HG03558 (cell line): Measurements from ENCODE around the gene OR51D1.

Experiments used
- ATAC-seq: cut with Tn5 transposase; IDR thresholded peaks from one replicate; pipeline ENCODE4 v1.9.1; 2021; ENCODE audit warnings: moderate number of reproducible peaks; ENCODE audit not compliant: unreplicated experiment; ENCODE audit errors: extremely low read depth

Gene OR51D1

DNA sequence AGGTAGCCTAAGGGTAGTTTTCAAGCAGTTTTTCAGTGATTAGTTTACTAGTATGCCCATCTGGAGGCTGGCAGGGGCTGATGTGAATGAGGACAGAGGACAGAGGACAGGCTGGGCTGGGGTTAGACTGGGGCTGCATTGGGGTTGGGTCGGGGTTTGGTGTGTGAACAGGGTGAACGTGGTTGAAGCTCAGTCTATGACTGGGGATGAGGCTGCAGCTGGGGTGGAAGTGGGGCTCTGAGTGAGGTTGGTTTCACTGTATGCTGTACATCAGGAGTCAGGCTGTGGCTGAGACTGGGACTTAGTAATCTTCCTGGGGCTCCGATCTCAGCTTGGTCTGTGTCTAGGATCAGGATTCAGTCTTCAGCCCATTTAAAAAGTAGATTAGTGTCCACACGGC, 7.0 kb downstream of the OR51D1 start:
- ATAC-seq = no peak

DNA sequence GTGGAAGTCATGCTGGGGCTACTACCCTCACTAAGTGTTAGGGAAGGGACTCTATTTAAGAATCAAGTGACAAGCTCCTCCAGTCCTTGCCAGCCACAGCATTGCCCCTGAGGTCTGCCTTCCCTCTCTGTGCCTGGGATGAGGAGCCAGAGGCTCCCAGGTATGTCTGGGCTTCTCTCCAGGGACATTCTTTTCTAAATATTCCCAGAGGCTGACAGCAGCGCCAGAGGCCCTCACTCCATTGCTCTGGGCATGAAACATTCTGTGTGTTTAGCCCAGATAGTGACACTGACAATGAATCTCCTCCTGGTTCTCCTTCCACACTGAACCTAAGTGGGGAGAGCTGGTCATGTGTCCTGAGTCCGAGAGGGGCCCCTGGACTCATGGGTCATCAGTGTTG, 8.7 kb downstream of the OR51D1 start:
- ATAC-seq = no peak

DNA sequence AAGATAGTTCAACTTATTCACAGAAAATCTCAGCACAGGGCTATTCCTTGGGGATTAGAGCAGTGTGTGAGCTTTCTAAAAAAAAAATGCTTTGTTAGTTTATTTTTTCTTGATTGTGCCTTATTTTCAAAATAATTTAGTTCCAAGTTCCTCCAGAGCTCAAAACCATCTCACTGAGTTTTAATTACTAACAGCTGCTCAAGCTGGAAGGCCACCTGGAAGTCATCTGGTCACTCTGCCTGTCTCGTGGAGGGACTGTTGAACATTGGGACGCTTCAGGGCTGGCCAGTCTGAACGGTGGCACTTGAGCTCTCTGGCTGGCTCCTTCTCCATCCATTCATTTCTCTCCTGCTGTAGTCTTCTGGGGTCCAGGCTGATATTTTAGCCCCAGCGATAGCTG, 10.5 kb downstream of the OR51D1 start:
- ATAC-seq = no peak

DNA sequence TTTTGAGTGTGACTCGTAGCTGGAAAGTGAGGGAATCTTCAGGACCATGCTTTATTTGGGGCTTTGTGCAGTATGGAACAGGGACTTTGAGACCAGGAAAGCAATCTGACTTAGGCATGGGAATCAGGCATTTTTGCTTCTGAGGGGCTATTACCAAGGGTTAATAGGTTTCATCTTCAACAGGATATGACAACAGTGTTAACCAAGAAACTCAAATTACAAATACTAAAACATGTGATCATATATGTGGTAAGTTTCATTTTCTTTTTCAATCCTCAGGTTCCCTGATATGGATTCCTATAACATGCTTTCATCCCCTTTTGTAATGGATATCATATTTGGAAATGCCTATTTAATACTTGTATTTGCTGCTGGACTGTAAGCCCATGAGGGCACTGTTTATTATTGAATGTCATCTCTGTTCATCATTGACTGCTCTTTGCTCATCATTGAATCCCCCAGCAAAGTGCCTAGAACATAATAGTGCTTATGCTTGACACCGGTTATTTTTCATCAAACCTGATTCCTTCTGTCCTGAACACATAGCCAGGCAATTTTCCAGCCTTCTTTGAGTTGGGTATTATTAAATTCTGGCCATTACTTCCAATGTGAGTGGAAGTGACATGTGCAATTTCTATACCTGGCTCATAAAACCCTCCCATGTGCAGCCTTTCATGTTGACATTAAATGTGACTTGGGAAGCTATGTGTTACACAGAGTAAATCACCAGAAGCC, 17.5 kb downstream of the OR51D1 start:
- no peak for ATAC-seq

DNA sequence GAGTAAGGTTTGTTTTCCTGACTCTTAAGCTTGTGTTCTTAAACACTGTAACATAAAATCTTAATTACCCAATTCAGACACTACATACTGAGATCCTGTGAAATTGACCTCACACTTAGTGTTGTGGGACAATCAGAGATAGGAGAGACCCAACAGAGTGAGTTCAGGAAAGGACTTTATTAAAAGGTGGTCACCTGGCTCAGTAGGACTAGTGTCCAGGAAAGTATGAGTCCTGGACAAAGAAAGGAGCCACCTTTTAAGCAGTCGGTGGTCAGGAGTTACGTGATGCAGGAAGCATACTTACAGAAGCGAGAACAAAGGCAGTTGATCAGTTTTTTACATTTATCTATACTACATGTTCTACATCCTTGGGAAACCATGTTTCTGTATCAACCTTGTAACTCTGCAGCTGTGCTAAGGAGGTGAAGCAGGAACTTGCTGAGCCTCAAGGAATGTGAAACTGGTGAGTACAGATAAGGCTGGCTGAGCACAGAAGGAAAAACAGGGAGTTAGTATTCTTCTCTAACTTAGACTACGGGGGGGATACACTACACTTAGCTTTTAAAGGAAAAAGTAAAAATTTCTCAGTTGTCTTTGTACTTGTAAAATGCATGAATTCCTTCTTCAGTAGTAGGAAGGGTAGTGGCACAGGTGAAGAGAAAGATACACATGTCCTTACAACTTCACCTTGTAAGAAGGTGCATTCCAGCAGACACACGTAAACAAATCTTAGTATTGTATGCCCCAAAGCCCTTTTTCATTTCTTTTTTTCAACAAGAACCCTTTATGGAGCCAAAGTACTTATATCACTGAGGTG, 21.6 kb downstream of the OR51D1 start:
- no peak for ATAC-seq

DNA sequence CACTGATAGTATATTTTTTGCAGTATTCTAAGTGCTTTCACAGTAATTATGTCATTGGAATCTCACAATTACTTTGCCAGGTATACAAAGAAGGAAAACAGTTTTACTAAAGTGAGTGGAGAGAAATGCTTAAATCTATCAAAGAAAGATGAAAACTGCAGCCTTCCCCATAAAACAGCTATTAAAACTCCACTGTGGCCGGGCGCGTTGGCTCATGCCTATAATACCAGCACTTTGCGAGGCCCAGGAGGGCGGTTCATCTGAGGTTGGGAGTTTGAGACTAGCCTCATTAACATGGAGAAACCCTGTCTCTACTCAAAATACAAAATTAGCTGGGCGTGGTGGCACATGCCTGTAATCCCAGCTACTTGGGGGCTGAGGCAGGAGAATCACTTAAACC, 25.6 kb downstream of the OR51D1 start:
- no peak for ATAC-seq

DNA sequence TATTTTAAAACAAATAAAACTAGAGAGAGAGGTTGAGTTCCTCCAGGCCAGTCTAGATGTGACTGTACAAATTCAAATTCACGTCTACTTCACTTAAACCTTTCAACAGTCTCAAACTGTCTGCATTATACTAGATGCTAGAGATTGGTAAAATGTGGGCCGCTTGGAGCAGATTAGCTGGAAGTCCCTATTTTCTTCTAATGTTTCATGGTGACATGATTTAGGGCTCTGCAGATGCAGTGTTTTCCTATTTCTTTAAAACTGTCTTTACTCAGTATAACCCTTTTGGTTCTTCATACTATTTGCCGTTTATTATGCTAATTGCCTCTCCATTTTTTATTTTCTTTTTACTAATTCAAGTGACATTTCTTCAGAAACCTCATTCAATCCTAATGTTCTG, 26.9 kb downstream of the OR51D1 start:
- no peak for ATAC-seq

DNA sequence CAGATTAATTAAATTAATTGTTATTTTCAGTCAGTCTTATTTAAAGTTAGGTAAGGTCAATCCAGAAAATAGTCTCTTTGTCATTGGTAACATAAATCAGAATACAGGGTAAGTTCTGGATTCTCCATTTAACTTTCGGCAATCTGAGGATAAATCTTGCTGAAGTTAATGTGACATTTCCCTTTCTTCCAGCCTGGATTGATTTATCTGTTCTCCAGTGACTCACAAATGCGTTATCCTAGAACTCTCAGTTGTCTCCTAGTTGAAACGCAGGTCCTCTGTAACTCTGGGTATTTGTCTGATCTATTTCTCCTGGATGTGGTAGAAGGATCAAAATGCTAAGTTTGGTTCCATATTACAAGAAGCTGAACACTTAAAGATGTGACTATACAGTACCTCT, 27.5 kb downstream of the OR51D1 start:
- ATAC-seq = no peak

DNA sequence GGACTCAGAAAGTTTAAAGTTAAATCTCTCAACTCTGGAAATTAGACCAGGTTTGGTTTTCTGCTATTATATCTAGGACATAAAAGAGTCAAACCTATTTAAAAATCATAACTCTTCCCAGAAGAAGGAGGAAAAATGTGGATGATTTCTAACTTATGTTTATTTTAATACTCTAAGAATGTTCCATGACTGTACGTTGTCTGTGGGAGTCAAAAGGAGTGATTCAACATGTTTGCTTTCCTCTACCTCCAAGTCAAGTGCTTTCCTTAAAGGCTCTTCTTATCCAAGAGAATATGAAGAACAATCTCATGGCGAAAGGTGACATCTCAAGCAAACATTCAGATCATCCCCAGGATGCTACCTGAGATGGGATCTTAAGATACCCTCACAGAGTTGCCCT, 28.1 kb downstream of the OR51D1 start:
- ATAC-seq = no peak

DNA sequence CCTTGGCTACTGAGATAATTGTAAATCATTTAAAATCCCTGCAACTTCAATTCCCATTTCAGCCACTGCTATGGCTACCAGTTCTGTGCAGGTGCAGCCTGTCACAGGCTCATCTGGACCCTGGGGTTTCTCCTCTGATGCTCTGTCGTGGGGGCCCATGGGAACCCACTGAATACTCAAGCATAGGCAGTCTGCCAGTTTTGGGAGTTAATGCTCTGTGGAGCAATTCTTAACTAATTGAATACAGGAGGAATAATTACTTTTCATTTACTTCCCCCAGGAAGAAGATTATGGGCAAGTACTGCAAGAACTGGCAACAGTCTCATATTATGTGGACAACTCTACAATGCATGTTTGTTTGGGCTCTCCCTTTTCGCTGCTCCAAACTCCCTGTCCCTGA, 34.5 kb downstream of the OR51D1 start:
- no peak for ATAC-seq

DNA sequence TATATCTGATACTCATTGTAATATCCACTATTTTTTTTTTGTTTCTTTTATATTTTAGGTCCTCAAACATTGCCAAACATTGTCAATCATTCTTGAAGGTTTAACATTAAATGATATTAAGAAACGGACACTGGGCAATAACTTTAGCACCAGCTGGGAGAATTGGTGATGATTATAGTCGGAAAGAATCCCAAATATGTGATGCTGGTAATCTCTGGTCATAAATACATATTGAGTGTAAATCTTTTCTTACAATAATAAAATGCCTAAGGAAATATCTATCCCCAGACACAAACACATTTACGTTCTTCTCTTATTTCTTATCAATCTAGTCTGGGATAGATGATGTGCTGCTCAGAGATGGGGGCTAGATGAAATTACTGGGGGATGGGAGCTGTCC, 35.2 kb downstream of the OR51D1 start:
- ATAC-seq = no peak

DNA sequence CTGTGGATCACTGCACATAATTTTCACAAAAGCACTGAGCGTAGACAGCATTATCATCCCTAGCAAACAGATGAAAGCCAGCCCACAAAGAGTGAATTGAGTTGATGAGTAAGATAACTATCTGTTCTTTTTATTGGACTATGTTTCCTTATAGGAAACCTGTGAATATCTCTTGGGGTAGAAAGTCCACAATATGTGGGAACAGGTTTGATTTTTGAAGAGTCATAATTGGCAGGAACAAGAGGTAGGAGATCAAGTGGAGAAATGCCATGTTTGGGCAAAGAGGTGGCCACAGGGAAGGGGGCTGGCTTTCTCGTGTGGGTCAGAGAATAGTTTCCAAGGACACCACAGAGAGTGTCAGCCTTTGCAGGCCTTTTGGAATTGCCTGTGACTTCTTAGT, 36.5 kb downstream of the OR51D1 start:
- ATAC-seq = no peak

DNA sequence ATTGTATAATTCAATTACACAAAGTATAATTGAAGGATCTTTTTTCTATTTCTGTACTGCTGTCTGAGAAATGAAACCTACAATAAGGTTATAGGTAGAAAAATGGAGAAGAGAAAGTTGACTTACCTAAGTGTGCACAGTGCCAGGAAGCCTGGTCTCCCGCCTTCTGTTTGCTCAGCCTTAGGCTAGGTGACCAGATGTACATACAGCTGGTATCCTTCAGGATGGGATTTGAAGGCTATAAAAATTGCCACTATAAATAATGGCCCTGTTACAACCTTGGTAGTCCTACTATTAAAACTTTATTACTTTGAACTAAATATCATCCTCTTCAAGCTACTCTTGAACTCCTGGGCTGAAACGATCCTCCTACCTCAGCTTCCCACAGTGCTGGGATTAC, 40.7 kb downstream of the OR51D1 start:
- ATAC-seq = no peak

DNA sequence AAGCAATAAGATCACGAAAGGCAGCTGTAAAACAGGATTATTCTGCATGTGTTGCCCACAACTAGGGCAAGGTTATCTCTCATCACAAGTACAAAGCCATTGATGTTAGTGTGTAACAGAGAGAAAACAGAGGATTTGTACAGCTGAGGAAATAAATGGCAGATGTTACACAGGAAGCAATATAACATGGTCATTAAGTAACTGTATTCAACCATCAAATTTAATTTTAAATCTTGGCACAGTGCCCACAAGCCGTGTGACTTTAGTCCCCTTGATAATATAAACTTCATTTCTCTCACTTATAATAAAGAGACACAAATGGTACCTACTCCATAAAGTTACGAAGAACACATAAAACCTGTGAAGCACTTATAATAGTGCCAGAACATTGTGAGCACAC, 43.1 kb downstream of the OR51D1 start:
- no peak for ATAC-seq

DNA sequence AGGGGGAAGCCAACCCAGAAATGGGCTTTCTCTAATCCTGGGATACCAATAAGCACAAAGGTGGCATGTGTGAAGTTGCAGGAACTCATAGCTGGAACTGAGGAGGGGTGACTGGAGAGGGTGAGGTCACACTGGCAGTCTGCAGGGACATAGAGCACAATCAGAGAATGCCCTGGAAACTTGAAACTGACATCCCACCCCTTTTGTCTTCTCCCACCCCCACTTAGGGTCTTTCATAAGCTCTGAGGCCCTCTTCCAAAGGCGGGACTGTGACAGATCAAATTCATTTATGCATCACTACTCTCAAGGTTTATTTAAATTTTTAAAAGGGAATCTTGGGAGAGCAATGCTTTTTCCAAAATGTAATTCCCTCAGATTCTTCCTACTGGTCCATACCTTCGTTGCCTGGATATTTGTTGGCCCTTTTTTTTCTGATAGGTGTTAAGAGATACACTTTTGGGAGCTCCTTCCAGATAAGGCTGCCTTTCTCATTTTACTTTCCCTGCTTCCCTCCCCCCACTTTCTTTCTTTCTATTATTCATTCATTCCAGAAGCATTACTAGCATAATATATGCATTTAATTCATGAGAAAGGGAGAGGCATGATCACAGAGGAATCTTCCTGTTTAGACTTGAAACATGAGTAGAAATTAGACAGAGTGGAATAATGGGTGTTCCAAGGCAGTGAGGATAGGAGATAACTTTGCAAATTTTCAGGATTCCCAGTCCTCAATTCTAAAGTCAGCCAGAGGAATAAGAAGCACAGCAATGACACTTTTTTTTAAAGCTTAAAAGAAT, 45.5 kb downstream of the OR51D1 start:
- no peak for ATAC-seq

DNA sequence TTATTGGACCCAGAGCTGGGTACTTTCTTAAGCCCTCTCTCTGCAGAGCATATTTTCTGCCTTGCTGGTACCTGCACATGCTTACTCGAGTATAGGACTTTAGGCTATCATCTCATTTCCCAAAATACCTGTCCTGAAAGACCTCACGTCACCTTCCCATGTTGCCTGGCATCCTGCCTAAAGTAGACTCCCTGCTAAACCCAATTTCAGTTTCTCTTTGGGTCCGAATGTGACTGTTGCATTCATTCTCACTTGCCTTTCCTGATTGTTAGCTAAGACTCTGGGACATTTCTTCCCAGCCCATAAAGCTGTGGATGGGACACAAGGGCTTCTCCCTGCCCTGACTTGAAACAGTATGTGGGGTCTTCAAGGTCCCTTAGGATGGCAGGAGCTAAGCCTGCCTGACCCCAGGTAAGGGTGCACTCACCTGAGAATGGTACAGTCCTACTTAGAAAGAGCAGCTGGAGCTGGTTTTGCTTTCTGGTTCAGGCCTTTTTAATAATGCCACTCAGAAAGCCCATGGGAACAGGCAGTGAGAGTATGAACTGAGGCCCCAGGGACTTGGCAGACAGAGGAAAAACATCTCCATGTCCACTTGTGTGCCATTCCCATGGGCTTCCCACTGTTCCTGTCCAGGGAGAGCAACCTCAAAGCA, 47.5 kb downstream of the OR51D1 start:
- no peak for ATAC-seq
